Measurements from ENCODE around the gene MRE11.

Gene MRE11

DNA sequence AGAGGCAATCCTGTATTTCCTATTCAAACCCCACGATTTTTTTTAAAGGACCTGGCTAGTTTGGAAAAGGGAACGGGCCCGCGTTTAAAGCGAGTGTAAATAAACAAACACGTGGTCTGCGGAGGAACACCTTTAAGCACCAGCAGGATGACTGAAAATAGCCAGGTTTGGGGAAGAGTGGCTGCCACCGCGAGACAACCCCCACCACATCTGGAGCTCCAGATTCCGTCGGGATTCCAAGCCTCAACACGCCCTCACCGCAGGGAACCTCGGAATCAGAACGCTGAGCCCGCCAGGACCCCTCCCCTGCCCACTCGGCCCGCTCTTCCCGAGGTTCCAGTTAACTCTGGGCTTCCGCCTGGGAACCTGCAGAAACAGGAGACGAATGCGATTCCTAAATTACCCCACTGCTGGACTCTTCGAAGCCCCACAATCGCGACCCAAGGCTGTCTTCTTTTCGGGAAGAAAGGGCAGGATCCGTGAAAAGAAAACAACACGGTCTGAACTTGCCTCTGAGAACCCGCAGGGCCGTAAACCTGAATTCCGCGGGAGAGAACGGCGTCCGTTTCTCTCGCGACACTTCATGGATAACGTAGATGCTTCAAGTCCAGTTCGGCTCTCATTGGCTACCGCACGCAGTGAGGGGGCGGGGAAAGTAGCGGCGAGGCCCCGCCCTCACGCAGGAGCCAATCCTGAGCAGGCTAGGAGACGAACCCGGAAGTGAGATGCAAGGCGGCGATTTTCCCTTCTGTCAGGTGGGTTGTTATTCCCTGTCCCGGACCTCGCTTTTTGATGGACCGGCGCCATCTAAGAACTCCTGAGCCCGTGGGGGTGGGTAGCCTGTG, at the start of gene MRE11, which contains the start of gene ANKRD49:
Gene MRE11 (minus strand): TSS at position 564 of the 845 bp plus-strand sequence. CDS start 1,043 bp downstream, outside the sequence.
Gene ANKRD49 (plus strand): TSS at position 704 of the 845 bp plus-strand sequence. CDS start 2,710 bp downstream, outside the sequence.
- peak; percentile 78 for DNase-seq (ENCODE audit: low spot score)

DNA sequence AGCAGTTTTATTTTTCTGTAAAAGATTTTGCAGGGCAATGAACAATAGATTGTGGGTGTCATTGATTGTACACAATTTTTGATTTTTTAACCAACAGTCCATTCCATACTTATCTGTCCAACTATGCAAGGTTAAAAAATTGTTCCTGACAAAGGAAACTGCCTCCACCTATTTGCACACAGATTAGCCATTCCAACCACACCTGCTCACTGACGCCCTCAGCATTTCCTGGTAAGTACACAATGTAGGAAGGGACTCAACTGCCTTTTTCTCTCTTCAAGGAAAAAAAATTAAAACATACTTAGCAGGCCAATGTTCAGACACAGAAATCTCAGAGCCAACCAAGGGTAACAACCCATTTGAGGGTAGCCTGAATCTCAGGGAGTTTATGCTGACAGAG, 45.8 kb upstream of the MRE11 start:
- no peak for DNase-seq (ENCODE audit: low spot score)

DNA sequence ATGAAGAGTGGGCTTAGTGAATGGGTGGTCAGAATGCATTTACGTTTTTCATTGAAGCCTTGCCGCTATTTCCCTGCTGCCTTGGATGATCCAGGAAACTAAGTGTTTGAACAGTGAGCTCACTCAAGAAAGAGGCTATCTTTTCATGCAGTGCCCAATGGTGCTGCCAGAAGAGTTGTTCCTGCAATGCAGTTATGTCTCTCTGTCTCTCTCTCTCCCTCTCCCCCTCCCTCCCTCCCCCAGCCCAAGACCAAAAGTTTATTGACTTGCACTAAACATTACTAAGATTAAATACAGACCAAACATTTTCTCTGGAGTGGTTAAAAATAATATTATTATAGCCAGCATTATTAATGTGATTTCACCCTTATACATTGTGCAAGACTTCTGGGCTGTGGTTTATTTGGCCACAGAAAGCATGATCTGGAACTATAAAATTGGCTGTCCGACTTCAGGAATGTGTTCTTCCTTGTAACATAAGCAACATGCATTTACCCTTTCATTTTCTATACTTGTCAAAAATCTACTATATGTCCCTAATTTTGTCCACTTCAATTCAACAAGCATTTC, 43.5 kb upstream of the MRE11 start:
- DNase-seq (ENCODE audit: low spot score) = no peak

DNA sequence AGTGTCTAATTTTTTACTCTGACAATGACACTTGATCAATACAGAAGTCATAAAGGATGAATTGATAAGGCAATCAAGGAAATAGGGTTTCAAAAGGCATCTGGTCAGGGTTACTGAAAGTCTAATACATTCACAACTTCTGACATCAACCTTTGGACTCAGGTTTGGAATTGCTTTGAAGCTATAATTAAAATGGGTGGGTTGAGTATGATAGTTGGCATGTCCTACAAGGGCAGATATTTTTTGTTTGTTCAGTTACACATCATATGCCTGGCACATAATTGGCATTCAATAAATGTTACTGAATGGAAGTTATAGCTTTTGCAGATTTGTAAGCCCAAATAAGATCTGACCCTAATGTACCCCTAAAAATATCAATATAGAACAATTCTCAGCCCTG, 42.7 kb upstream of the MRE11 start:
- DNase-seq (ENCODE audit: low spot score) = no peak

DNA sequence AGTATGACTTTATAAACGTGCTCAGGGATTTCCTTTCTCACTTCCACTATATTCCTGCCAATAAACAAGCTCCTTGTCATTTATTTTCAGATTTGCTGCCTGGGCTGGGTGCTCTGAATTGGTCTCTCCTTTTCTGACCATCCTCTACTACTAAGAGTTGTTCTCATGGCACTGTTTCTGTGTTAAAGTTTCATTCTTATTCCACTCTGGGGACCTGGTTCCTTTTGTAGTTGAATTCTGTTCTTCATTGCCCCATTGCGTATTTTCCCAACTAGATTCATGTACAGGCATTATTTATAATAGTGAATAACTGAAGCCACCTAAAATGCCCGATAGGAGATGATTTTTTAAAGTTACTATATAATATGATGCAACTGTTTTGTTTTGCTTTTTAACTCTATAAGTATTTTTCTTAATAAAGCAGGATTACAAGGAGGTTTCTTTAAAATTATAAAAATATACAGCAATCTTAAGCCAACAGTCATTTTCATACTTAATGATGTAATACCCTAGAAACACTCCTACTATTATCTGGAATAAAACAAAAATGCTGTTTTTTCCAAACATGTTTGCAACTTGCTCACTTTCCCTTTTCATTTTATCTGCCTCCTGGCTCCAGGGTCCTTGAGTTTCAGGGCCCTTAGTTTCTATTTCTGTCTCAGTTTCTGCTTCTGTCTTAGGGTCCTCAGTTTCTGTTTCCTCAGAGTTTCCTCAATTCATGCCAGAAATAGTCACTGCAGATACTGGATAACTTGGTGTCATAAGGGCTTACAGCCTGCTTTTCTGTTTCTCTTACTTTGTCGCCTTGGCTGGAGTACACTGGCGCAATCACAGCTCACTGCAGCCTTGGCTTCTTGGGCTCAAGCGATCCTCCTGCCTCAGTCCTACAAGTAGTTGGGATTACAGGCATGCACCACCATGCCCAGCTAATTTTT, 40.3 kb upstream of the MRE11 start:
- no peak for DNase-seq (ENCODE audit: low spot score)

DNA sequence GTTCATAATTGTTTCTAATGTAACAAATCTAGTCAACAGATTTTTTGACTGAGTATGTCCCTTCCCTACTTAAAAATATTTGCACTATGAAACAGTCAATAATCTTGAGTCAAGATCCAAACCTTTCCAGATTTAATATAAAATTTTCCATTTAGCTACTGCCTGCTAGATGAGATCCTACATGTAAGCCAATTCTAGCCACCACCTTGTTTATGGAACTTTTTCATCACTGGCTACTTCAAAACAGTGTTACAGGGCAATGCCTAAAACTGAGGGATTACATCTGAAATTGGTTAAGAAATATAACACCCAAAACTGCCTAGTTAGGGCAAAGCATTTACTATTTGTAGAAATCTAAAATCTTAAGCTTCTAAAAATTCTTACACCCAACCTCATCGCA, 39.6 kb upstream of the MRE11 start:
- no peak for DNase-seq (ENCODE audit: low spot score)

DNA sequence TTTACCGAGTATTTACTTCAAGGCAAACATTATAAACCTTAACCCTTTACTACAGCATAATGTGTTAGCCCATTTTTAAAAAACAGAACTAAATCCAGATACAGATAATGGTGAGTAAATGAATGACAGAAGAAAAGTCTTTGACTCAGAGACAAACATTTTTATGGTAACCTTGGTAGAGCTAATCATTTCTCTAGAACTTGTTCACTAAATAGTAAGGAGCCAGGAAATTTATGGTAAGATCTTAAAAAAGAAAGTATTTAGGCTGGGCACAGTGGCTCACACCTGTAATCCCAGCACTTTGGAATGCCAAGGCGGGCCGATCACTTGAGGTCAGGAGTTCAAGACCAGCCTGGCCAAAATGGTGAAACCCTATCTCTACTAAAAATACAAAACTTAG, 38.6 kb upstream of the MRE11 start:
- no peak for DNase-seq (ENCODE audit: low spot score)

DNA sequence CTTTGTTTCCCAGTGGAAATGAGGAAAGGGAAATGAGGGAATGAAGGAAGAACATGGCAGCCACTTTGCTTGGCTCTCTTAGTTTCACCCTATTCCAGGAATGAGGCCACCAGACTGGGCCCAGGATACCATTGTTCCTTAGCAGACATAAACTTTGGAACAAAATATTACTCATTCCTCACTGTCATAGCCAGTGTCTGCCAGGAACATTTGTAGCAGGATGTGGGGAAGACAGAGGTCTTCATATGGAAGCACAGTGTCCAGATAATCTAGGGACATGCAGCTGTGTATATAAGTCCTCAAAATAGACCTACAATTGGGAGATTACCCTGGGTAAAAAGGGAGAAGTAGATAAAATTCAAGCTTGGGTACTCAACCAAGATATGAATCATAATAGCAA, 34.9 kb upstream of the MRE11 start:
- DNase-seq (ENCODE audit: low spot score) = no peak

DNA sequence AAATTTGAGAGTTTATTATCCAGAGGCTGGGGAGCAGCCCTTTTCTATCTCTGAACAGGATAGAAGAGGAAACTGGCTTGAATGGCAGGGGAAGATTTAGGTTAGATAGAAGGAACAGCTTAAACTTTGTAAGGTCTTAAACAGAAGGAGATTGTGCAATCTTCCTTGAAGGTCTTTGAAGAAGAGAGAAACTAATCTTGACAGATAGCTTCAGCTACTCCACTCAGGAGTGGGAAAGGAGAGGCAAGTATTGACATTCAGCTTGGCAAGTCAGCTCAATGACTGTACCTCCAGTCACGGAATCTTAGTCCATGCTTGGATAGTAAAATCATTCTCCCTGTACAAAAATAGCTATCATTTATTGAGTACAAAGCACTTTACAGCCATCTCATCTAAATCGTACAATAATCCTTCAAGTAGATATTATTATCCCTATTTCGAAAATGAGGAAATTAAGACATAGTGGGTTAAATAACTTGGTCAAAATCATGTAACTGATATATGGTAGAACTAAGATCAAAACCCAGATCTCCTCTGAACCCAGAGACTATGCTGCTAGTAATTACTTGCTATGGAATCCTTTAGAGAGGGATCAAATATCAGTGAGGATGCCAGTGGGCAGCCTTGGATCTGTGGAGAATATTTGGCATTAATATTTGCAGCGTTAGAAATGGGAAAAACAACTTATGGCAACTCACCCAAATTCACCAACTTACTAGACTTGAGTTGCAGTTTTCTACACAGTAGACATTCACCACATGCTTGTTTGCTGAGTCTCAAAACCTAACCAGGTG, 33.2 kb upstream of the MRE11 start:
- DNase-seq (ENCODE audit: low spot score) = no peak

DNA sequence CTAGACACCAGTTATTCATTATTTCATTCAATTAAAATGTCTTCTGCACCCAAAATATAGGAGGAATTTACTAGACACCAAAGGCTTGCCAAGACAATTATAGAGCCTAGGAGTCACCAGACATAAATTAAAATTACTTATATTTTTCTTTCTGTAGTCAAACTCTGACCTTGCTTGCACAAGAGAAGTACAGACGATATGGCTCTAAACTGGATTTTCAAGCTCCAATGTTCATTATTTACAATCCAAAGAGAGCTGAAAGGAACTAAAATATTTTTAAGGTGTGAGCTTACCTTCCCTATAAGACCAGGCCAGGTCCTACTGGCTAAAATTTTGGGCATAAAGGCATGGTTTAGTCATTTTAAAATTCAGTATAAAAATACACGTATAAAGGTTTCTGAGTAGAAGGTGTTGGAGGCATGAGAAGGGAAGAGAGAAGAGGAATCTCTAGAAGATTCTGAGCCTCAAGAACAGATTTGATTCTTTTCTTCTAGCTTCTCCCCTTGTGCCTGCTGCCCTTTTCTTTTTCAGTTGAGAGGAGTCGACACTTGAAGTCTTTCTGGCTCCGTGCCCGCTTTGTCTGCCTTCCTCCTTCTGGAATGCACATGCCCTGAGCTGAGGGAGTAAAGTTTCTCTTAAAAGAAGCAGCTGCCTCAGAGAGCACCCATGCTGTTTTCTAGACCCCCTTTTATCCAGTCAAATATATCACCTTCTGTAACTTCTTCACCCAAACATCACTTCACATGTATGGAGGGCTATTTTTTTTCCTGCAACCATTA, 32.1 kb upstream of the MRE11 start:
- DNase-seq (ENCODE audit: low spot score) = no peak

DNA sequence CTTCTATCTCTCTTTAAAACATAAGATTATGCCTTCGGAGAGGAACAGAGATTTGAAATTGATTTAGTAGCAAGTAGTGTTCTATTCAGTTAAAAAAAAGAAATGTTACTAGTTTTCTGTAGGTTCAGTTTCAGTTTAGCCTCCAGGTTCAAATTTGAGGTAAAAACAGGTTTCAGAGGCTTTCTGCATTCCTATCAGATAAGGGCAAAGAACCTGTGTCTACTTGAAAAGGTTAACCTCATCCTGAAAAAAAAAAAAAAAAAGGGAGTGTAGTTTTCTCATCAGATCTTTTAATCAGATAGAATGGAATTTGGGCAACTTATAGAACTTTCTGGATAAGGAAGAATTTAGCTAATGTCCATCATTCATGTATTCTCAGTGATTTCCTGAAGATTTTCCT, 30.7 kb upstream of the MRE11 start:
- DNase-seq (ENCODE audit: low spot score) = no peak

DNA sequence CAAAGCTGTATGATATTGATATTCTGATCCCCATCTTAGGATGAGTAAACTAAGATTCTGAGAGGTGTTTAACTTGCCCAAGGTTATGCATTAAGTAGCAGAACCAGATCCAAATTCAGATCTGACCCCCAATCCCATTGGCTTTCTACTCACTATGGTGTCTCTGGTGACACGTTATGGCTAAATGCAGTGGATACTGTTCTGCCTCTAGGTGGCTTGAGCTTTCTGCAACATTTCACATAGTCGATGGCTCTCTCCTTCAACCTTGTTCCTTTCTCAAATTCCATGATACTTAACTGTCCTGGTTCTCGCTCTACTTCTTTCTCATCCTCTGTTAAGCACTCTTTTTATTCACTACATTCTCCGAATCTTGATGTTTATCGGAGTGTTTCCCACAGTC, 28.0 kb upstream of the MRE11 start:
- DNase-seq (ENCODE audit: low spot score) = no peak

DNA sequence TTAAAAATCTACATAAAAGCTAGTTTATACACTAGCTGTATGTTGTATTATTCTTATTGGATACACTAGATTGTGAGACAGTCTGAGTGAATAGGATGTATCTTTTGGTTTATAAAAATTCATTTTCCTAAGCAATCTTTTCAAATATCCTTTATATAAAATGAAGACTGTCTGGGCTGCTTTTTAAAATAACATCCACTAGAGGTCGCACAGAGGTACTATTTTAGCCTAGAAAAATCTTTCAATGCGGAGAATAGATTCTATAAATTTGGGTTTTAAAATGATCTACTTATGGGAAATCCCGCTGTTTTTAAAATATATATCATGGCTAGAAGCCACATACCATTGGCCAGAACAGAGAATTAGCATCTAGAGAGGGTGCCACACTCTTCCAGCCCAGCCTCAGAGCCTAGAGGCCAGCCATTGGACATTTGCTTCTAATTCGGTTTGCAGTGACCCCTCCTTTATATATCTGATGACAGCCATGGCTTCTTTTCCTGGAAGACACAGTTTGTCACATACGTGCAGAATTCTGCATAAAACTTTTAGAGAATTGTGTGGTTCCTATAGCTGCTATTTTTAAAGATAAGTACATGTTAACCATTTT, 25.9 kb upstream of the MRE11 start:
- DNase-seq (ENCODE audit: low spot score) = no peak

DNA sequence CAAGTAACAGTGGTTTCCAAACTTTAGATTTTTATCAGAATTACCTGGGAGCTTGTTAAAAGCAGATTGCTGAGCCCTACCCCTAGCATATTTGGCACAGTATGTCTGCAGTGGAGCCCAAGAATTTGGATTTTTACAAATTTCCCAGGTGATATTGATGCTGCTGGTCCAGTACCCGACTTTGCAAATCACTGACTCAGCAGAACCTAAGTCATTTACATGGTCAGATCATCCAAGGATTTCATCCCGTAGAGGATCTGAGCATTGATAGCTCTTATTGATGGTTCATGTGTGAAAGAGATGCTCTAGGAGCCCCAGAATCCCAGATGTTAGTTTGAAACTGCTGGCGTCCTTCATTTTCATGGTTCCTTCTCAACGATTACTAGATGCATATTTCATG, 24.7 kb upstream of the MRE11 start:
- DNase-seq (ENCODE audit: low spot score) = no peak

DNA sequence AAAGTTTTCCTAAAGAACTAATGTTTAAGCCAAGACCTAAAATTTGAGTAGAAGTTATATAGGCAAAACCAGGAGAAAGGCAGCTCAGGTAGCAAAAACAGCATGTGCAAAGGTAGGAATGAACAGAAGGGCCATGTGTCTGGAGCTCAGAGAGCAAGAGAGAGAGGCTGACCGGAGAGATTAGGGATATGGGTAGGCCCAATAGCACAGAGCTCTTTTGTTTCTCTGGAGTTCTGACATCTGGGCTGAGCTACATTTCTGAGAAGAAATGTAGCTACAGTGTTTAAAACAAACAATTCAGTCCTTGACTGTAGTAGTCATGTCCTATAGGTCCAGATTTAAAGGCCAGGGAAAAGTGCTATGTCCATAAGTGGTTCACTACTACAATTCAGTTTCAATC, 23.1 kb upstream of the MRE11 start:
- DNase-seq (ENCODE audit: low spot score) = no peak

DNA sequence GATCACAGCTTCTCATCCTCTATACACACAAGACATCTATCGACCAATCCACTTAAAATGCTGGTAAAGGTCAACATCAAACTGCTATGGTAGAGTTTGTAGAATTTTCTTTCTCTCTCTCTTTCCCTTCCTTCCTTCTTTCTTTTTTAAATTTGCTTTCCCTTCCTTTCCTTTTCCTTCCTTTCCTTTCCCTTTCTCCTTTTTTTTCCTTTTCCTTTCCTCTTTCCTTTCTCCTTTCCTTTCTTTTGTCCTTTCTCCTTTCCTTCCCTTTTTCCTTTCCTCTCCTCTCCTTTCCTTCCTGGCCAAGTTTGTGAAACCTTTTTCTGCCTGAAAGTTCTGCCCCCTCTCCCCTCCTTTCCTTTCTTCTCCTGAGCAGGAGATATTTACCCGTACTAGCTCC, 21.8 kb upstream of the MRE11 start:
- DNase-seq (ENCODE audit: low spot score) = no peak

DNA sequence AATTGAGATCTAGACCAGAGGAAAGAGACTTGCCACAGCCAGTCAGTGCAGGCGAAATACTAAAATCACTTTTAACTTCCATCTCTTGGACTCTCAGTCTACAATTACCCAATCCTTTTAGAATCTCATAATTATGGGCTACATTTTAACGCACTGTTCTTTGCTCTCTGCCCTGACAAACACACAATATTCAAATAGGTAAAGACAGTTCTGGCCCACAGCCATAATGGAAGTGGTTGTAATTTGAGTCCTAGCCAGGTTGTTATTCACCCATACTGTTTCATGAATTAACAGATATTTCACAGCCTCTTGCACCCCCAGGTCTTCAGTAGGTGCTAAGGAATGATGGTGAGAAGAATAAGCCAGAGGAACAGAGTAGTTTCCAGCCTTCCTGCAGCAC, 19.4 kb upstream of the MRE11 start:
- DNase-seq (ENCODE audit: low spot score) = no peak

DNA sequence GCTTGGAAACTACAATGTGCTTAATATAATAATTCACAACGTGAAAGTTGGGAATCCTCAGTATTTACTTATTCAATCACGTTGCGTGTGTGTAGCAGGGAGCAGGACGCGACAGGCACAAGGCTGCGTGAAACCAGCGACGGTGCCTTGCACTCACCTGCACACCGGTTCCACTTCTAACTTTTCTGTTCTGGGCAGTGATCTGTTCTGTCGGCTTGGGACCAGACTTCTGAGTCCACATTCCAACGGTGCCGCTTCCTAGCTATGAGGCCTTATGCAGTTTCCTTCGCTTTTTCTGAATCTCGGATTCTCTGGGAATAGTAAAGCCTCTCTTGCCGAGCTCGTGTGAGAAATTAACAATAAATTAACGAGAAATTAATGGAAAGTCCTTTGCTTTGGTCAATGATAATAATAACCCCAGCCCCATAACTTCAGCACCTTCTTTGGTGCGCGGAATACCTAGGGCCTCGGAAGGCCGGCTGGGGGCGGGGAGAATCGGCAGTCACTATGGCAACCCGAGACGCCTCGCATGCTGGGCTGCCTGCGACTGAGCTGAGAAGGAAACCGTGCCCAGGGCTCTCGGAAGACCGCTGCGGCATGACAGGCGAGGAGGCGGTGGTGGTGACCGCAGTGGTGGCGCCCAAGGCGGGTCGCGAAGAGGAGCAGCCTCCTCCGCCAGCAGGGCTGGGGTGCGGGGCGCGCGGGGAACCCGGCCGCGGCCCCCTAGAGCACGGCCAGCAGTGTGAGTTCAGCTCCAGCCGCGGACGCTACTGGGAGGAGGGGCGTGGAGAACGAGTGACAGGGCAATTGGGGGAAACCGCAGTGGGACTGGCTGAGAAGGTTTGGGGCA, 18.5 kb upstream of the MRE11 start, which contains the start of gene C11orf97:
Gene C11orf97 (plus strand): TSS at position 530 of the 850 bp plus-strand sequence. CDS start 68 bp downstream, at position 598.
- peak; percentile 30 for DNase-seq (ENCODE audit: low spot score)

DNA sequence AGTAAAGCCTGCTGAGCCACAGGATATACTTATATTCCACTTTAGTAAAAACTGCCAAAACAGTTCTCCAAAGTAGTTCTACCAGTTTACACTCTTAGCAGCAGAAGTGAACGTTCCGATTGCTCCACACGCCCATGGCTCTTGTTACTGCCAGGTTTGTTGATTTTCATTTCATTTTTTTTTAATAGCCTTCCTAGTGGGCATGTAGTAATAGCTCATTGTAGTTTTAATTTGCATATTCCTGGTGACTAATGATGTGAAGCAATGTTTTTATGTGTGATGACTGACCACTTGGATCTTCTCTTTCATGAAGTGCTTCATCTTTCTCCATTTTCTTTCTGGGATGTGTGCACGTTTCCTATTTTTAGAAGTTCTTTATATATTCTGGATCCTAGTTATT, 13.8 kb upstream of the MRE11 start:
- no peak for DNase-seq (ENCODE audit: low spot score)
